HepG2 (cell line): ENCODE data around the gene HSPA1L. TPM values are rescaled to one million over a fixed set of nuclear protein-coding genes. Genes with fewer than 3 reads are reported as not detected.

Source experiments
- ATF2 ChIP-seq: sonication (generic); formaldehyde crosslinking; IDR thresholded peaks from 2 replicates; pipeline ENCODE4 v1.4.0; 2020; ENCODE audit warnings: missing genetic modification reagents
- BRCA1 ChIP-seq: sonication (generic); formaldehyde crosslinking; IDR thresholded peaks from 2 replicates; pipeline ENCODE4 v1.4.0; 2020; ENCODE audit warnings: missing genetic modification reagents
- EHMT2 ChIP-seq: fragments of 200-600 bp; sonication (generic); IDR thresholded peaks from 2 replicates; pipeline ENCODE4 v1.7.0; 2017; ENCODE audit warnings: antibody characterized with exemption, low read depth, low read length, borderline replicate concordance
- KDM3A ChIP-seq: IDR thresholded peaks from 2 replicates; pipeline ENCODE4 v1.6.1; 2018; ENCODE audit warnings: low read depth, missing compliant biosample characterization
- MATR3 ChIP-seq: sonication (generic); formaldehyde crosslinking; IDR thresholded peaks from 2 replicates; pipeline ENCODE4 v1.4.0; 2020; ENCODE audit warnings: missing genetic modification reagents
- MNT ChIP-seq: fragments of 450-650 bp; IDR thresholded peaks from 2 replicates; pipeline ENCODE4 v1.6.1; 2016
- SUZ12 ChIP-seq: fragments of 150-350 bp; IDR thresholded peaks from 2 replicates; pipeline ENCODE4 v1.6.1; 2014; ENCODE audit warnings: low read depth, low read length
- THAP11 ChIP-seq: IDR thresholded peaks from 2 replicates; pipeline ENCODE4 v1.6.1; 2016; ENCODE audit warnings: missing biosample characterization, missing genetic modification reagents
- ZBTB38 ChIP-seq: sonication (generic); formaldehyde crosslinking; IDR thresholded peaks from 2 replicates; pipeline ENCODE4 v1.5.1; 2020; ENCODE audit warnings: mild to moderate bottlenecking, missing genetic modification reagents
- ZBTB44 ChIP-seq: sonication (generic); formaldehyde crosslinking; IDR thresholded peaks from 2 replicates; pipeline ENCODE4 v1.4.0; 2020; ENCODE audit warnings: missing genetic modification reagents
- ZFYVE20 ChIP-seq: sonication (generic); formaldehyde crosslinking; IDR thresholded peaks from 2 replicates; pipeline ENCODE4 v1.8.0; 2023; ENCODE audit warnings: low read depth, mild to moderate bottlenecking, moderate library complexity, missing genetic modification reagents, borderline replicate concordance
- ZKSCAN8 ChIP-seq: IDR thresholded peaks from 2 replicates; pipeline ENCODE4 v1.6.1; 2016; ENCODE audit warnings: borderline replicate concordance, missing genetic modification reagents, missing compliant biosample characterization
- ZMAT3 ChIP-seq: sonication (generic); formaldehyde crosslinking; conservative IDR thresholded peaks from 2 replicates; pipeline ENCODE4 v1.7.0; 2021; ENCODE audit warnings: missing genetic modification reagents
- ZNF382 ChIP-seq: sonication (generic); formaldehyde crosslinking; IDR thresholded peaks from 2 replicates; pipeline ENCODE4 v1.5.0; 2020; ENCODE audit warnings: missing genetic modification reagents, mild to moderate bottlenecking, borderline replicate concordance
- ZNF737 ChIP-seq: sonication (generic); formaldehyde crosslinking; IDR thresholded peaks from 2 replicates; pipeline ENCODE4 v1.5.0; 2020; ENCODE audit warnings: missing genetic modification reagents, mild to moderate bottlenecking, borderline replicate concordance
- ZNF766 ChIP-seq: sonication (generic); formaldehyde crosslinking; IDR thresholded peaks from 2 replicates; pipeline ENCODE4 v1.5.0; 2020; ENCODE audit warnings: missing genetic modification reagents, borderline replicate concordance
- ZSCAN12 ChIP-seq: sonication (generic); formaldehyde crosslinking; IDR thresholded peaks from 2 replicates; pipeline ENCODE4 v1.9.0; 2021; ENCODE audit warnings: mild to moderate bottlenecking, missing genetic modification reagents
- polyA plus RNA-seq, 8 experiments: library from polyadenylated mRNA; depleted of rRNA in 3 of 8; stranded (reverse) in 7 of 8; unstranded in 1 of 8; fragments of >200 nt; fragmentation: Illumina TruSeq in 4 of 8; extraction: Trizol in 4 of 8; gene quantifications; 2 replicates each; pipeline versions ENCODE4 v1.2.1 to v1.2.3, GENCODE V29; 2011 to 2016; ENCODE audit warnings: low read depth in 4 of 8, missing spikeins in 1 of 8, mixed read lengths in 1 of 8; ENCODE audit not compliant: insufficient read depth in 1 of 8
- total RNA-seq, 5 experiments: library from RNA; depleted of rRNA; stranded (reverse); fragments of >200 nt; fragmentation: Illumina TruSeq; extraction: Trizol; gene quantifications; 2 replicates each; pipeline ENCODE4 v1.2.3, GENCODE V29; 2016; ENCODE audit warnings: low read depth in 1 of 5
- TF ChIP-seq, protein P1 (sequence below): sonication (generic); formaldehyde crosslinking; conservative IDR thresholded peaks from 2 replicates; pipeline ENCODE4 v1.4.0; 2020; ENCODE audit warnings: missing genetic modification reagents
- TF ChIP-seq, protein P2 (sequence below): sonication (generic); formaldehyde crosslinking; IDR thresholded peaks from 2 replicates; pipeline ENCODE4 v1.8.0; 2022; ENCODE audit warnings: missing genetic modification reagents, low read depth, mild to moderate bottlenecking, borderline replicate concordance
- TF ChIP-seq, protein P3 (sequence below): sonication (generic); formaldehyde crosslinking; IDR thresholded peaks from 2 replicates; pipeline ENCODE4 v1.4.0; 2020; ENCODE audit warnings: missing genetic modification reagents
- TF ChIP-seq, protein P4 (sequence below): IDR thresholded peaks from 2 replicates; pipeline ENCODE4 v1.6.1; 2016

The HSPA1L gene
- total and polyA plus RNA-seq, 2 of the 13 experiments (the other 11 are each of a cell fraction or from before 2014, with no cell fraction given): 0.55 to 1.0 TPM

DNA sequence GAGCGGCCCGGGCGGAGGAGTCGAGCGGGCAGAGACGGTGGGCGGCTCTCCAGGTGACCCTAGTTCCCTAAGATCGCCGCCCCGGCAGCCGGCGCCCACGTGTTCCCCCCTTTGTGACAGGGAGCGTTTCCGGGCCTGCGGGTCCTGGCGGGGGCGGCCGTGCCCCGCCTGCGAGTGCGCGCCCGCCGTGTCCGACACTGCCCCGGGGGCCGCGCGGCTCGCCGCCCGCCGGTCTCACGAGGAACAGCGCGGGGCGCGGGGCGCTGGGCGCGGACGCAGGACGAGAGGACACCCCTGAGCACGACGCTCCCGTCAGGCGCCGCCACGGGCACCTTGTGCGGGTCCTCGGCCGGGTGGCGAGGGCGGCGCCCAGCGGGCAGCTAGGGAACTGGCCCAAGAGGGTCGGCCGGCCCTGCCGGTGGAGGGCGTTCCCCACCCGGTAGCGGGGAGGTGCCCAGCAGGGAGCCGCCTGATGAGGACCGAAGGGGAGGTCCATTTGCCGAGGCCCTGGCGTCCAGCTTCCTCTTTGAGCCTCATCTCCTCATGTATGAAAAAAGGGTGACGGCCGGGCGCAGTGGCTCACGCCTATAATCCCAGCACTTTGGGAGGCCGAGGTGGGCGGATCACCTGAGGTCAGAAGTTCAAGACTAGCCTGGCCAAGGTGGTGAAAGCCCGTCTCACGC is 19.3 kb downstream of the HSPA1L start, which contains the start of gene VARS1 (continued):
- no peak; the same call in 1 of the 2 replicates for TF ChIP-seq ATF2 (CRISPR knock-in tag)
- TF ChIP-seq ZMAT3 (CRISPR knock-in tag): 0 out of 2 replicates have a peak, but pooled peaks have one; percentile 34
- TF ChIP-seq THAP11 (CRISPR knock-in tag): peak; percentile 81
- TF ChIP-seq, protein P1, sequence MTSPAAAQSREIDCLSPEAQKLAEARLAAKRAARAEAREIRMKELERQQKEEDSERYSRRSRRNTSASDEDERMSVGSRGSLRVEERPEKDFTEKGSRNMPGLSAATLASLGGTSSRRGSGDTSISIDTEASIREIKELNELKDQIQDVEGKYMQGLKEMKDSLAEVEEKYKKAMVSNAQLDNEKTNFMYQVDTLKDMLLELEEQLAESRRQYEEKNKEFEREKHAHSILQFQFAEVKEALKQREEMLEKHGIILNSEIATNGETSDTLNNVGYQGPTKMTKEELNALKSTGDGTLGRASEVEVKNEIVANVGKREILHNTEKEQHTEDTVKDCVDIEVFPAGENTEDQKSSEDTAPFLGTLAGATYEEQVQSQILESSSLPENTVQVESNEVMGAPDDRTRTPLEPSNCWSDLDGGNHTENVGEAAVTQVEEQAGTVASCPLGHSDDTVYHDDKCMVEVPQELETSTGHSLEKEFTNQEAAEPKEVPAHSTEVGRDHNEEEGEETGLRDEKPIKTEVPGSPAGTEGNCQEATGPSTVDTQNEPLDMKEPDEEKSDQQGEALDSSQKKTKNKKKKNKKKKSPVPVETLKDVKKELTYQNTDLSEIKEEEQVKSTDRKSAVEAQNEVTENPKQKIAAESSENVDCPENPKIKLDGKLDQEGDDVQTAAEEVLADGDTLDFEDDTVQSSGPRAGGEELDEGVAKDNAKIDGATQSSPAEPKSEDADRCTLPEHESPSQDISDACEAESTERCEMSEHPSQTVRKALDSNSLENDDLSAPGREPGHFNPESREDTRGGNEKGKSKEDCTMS: no peak
- peak; percentile 89 for TF ChIP-seq BRCA1 (CRISPR knock-in tag)
- TF ChIP-seq ZNF737: no peak
- no peak for TF ChIP-seq SUZ12
- TF ChIP-seq, protein P2, sequence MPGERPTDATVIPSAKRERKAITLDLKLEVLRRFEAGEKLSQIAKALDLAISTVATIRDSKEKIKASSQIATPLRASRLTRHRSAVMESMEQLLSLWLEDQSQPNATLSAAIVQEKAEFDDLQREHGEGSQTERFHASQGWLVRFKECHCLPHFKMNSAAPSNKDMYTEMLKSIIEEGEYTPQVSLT: no peak; the same call in 1 of the 2 replicates
- TF ChIP-seq ZBTB44 (CRISPR knock-in tag): no peak
- TF ChIP-seq MATR3 (CRISPR knock-in tag): no peak
- TF ChIP-seq, protein P3, sequence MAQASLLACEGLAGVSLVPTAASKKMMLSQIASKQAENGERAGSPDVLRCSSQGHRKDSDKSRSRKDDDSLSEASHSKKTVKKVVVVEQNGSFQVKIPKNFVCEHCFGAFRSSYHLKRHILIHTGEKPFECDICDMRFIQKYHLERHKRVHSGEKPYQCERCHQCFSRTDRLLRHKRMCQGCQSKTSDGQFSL: 0 out of 2 replicates have a peak, but pooled peaks have one; percentile 43
- peak; percentile 19; the same call in 1 of the 2 replicates for TF ChIP-seq ZKSCAN8
- no peak for TF ChIP-seq ZSCAN12 (CRISPR knock-in tag)
- TF ChIP-seq EHMT2: no peak
- TF ChIP-seq MNT: peak; percentile 81
- TF ChIP-seq ZNF766 (CRISPR knock-in tag): no peak; the same call in 1 of the 2 replicates
- peak; percentile 87; the same call in 1 of the 2 replicates for TF ChIP-seq KDM3A (CRISPR knock-in tag)
- no peak for TF ChIP-seq ZFYVE20
- TF ChIP-seq, protein P4, sequence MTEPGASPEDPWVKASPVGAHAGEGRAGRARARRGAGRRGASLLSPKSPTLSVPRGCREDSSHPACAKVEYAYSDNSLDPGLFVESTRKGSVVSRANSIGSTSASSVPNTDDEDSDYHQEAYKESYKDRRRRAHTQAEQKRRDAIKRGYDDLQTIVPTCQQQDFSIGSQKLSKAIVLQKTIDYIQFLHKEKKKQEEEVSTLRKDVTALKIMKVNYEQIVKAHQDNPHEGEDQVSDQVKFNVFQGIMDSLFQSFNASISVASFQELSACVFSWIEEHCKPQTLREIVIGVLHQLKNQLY (CRISPR knock-in tag): peak; percentile 17; the same call in 1 of the 2 replicates
- TF ChIP-seq ZNF382 (CRISPR knock-in tag): no peak
- peak; percentile 90 for TF ChIP-seq ZBTB38 (CRISPR knock-in tag)
